ENCODE data around the gene SPATS2.

The SPATS2 gene

GRCh38 chr12:49567302-49567610 is 200.0 kb downstream of the SPATS2 start:
- TF ChIP-seq CTCF (IDR thresholded peaks at IDR 0.05; ENCODE audit: low read depth, low read length, missing control alignments) = no peak
- no peak for DNase-seq (ENCODE audit: extremely low read depth, low read depth)
- peak overlapping the region; percentile 99 for H3K4me3 ChIP-seq (replicated peaks; ENCODE audit: low read depth, low read length)

DNA sequence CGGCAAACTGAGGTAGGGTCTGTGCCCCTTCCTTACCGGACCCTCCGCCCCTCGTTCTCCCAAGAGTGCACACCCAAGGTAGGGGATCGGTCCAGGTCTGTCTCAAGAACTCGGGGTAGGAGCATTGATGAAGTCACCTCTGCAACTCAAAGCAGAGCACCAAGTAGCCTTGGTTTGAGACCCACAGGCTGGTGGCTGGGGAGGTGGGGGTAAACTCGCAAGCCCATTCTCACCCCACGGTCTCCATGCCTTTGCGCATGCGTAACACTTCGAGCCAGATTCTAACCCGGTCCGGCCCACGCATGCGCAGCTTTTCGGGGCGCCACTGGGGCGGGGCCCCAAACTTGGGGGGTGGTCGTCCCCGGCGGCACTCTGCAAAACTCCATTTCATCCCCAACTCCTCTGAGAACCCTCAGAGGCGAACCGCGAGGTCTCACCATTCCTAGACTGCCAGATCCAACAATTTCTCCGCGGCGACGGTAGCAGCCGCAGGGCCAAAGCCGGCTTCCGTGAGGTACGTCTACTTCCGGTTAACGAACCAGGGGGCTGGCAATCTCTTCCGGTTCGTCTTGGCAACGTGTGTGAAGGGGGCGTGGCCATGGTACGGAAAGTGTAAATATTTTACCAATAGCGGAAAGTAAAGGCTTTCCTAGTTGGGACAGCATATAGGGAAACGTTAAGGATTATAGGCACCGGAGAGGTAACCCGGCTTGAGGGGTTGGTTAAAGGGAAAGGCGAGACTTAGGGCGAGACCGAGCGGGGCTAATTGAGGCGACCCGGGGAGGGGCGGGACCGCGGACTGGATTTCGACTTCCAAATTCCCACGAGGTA is 200.6 kb downstream of the SPATS2 start, which contains the start of gene MCRS1:
TSS of gene MCRS1 (minus strand) at position 532 of the 831 bp plus-strand sequence. CDS start 1,411 bp downstream, outside the sequence.
- no peak for TF ChIP-seq CTCF (IDR thresholded peaks at IDR 0.05; ENCODE audit: low read depth, low read length, missing control alignments)
- peak; percentile 79 for DNase-seq (ENCODE audit: extremely low read depth, low read depth)

DNA sequence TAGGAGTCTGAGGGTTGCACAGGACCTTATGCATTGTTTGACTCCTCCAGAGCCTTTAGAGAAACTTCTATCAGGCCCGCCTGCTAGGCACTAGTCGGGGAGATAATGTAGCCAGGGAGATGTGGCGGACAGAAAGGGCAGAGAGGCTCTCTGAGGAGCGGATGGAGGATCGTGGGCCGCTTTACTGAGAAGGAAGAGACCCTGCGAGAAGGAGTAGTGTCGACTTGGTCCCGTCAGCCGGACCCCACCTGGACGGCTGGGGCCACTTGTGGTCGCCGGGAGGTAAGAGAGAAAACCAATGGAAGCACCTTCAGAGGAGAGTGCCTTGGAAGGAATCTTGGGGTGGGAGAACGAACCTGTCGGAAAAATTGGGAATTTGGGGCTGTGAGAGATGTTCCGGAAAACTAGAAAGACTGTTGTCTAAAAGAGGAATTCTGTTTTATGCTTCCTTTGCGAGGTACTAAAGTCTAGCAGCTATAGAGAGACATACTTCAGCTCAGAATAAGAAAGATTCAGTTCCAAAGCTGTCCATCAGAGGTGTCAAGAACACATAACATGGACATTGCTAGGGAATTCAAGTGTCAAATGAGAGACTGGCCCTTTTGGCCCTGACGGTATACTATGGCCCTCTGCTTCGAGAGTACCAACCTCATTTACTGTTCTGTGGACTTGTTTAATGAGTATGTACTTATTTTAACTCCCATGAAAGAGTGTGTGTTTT is 201.3 kb downstream of the SPATS2 start:
- no peak for DNase-seq (ENCODE audit: extremely low read depth, low read depth)
- TF ChIP-seq CTCF (IDR thresholded peaks at IDR 0.05; ENCODE audit: low read depth, low read length, missing control alignments) = no peak
- peak overlapping the region; percentile 99 for H3K4me3 ChIP-seq (replicated peaks; ENCODE audit: low read depth, low read length)

More for the DNA sequence above, 200.6 kb downstream of the SPATS2 start, which contains the start of gene MCRS1:
- H3K4me3 ChIP-seq (replicated peaks; ENCODE audit: low read depth, low read length) = peak within 1 kb of the TSS; percentile 99

Data from HFF-Myc (cell line).